OCI-LY1 (cell line): ENCODE results near the gene SSBP3.

Experiments used
- EZH2 ChIP-seq: fragments of 200-600 bp; sonication (generic), shearing (Covaris generic); IDR thresholded peaks from 2 replicates; pipeline ENCODE4 v1.8.0; 2017; ENCODE audit warnings: borderline replicate concordance, mixed run types, mild to moderate bottlenecking, antibody characterized with exemption, low read length, moderate library complexity, mixed read lengths
- TF ChIP-seq, protein P1 (sequence below): fragments of 200-600 bp; sonication (generic), shearing (Covaris generic); IDR thresholded peaks from 2 replicates; pipeline ENCODE4 v1.5.1; 2017; ENCODE audit warnings: mild to moderate bottlenecking, antibody characterized with exemption, low read length, moderate library complexity, mixed read lengths

DNA sequence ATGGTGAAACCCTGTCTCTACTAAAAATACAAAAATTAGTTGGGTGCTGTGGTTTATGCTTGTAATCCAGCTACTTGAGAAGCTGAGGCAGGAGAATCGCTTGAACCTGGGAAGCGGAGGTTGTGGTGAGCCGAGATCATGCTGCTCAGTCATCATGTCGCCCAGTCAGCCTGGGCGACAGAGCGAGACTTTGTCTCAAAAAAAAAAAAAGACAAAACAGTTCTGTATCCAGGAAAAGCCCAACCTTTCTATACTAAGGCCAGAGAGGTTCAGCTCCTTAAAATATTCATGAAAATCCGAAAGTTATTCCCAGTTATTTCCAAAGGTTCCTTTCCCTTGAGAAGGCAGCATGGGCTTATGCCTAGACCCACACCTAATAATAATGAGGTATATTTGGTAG lies 202.0 kb downstream of the SSBP3 start:
- TF ChIP-seq, protein P1, sequence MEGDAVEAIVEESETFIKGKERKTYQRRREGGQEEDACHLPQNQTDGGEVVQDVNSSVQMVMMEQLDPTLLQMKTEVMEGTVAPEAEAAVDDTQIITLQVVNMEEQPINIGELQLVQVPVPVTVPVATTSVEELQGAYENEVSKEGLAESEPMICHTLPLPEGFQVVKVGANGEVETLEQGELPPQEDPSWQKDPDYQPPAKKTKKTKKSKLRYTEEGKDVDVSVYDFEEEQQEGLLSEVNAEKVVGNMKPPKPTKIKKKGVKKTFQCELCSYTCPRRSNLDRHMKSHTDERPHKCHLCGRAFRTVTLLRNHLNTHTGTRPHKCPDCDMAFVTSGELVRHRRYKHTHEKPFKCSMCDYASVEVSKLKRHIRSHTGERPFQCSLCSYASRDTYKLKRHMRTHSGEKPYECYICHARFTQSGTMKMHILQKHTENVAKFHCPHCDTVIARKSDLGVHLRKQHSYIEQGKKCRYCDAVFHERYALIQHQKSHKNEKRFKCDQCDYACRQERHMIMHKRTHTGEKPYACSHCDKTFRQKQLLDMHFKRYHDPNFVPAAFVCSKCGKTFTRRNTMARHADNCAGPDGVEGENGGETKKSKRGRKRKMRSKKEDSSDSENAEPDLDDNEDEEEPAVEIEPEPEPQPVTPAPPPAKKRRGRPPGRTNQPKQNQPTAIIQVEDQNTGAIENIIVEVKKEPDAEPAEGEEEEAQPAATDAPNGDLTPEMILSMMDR: no peak
- TF ChIP-seq EZH2: no peak
